Adrenal gland (tissue), 12 donors: ENCODE results near the gene CEP78. TPM values are rescaled to one million over a fixed set of nuclear protein-coding genes. Genes with fewer than 3 reads are reported as not detected.
A peak's percentile ranks its signal among the peaks of the same experiment; 100 is the strongest.
"Not testable (repeated sequence)": the region's sequence is repeated elsewhere in the genome, so short reads cannot be mapped to it uniquely, and the experiment has no call there.

Experiments used
- DNase-seq, 7 donors: peaks; one replicate each; pipeline ENCODE4 v3.0.0-alpha.2; 2019 to 2020
- H3K27ac ChIP-seq, 5 donors: fragments of 200-600 bp; sonication (generic) in 4 of 5; 1 replicate in 3 of 5; 2 replicates in 2 of 5; pipeline versions ENCODE4 v1.5.1 to v1.8.0; 2016 to 2020; ENCODE audit warnings: mild to moderate bottlenecking in 1 of 5
- H3K27me3 ChIP-seq: fragments of 200-600 bp; 2 replicates; pipeline ENCODE4 v1.8.0; 2021
- H3K36me3 ChIP-seq, 2 donors: fragments of 200-600 bp; replicated peaks in 1 of 2; 1 replicate in 1 of 2; 2 replicates in 1 of 2; pipeline versions ENCODE4 v1.5.1 to v1.8.0; 2018 to 2022
- H3K4me1 ChIP-seq, 2 donors: fragments of 200-600 bp; replicated peaks in 1 of 2; 1 replicate in 1 of 2; 2 replicates in 1 of 2; pipeline versions ENCODE4 v1.5.1 to v1.8.0; 2018 to 2021
- H3K4me3 ChIP-seq, 4 donors: fragments of 200-600 bp; sonication (generic) in 3 of 4; one replicate each; pipeline ENCODE4 v1.5.1; 2016 to 2018
- H3K9me3 ChIP-seq, 3 donors: fragments of 200-600 bp; sonication (generic) in 1 of 3; replicated peaks in 1 of 3; 1 replicate in 2 of 3; 2 replicates in 1 of 3; pipeline versions ENCODE4 v1.5.1 to v1.8.0; 2016 to 2021
- CTCF ChIP-seq, 6 experiments: fragments of 450-650 bp in 4 of 6; fragments of 200-600 bp in 2 of 6; sonication (generic) in 1 of 6; IDR thresholded peaks; 1 replicate in 5 of 6; 2 replicates in 1 of 6; pipeline versions ENCODE4 v1.5.1 to v1.8.0; 2016 to 2021; ENCODE audit warnings: antibody characterized with exemption in 6 of 6, mild to moderate bottlenecking in 2 of 6, moderate library complexity in 1 of 6
- POLR2A ChIP-seq, 2 donors: fragments of 450-650 bp; IDR thresholded peaks; one replicate each; pipeline ENCODE4 v1.6.1; 2017; ENCODE audit warnings: antibody characterized with exemption in 2 of 2, mild to moderate bottlenecking in 2 of 2, moderate library complexity in 1 of 2
- WGBS, 4 donors: extraction: QIAGEN DNeasy Blood & Tissue Kit in 2 of 4; methylation state at CpG; one replicate each; pipeline versions ENCODE4 v1.1.5 to v1.1.7; 2013 to 2017; 5-methylcytosine and 5-hydroxymethylcytosine counted together
- intact Hi-C, 2 donors: fragments of 100-400 bp; cut with DNase I; formaldehyde crosslinking; loops; one replicate each; pipeline versions ENCODE4 v1.14.1 to v1.15.0; 2022 to 2023
- polyA plus RNA-seq, 3 donors: library from polyadenylated mRNA; stranded (reverse); fragments of 200-250 nt in 2 of 3; fragments of 350-450 nt in 1 of 3; fragmentation: Illumina TruSeq in 1 of 3; extraction: RNeasy Lipid Tissue Mini Kit (QIAGEN cat#74804) in 1 of 3; gene quantifications; one replicate each; pipeline ENCODE4 v1.2.3, GENCODE V29; 2013 to 2014
- total RNA-seq, 9 donors: library from RNA; depleted of rRNA in 4 of 9; stranded (reverse); fragments of >200 nt in 4 of 9; fragments of 120-200 nt in 1 of 9; fragmentation: NEBNext Ultra II Directional in 1 of 9; extraction: Animal tissue kit (Norgen Biotek cat#: 25700) in 1 of 9; gene quantifications; one replicate each; pipeline versions ENCODE4 v1.1.0 to v1.2.4, GENCODE V29; 2013 to 2023
- donor health status: healthy with polysubstance abuse.
- donor health status: Bipolar disorder and iron deficiency.
- donor health status: DM: yes; HTN: yes; CAD: no.
- donor health status: DM: no; HTN: no; CAD: no.
- donor health status: DM: no; HTN: no; CAD: no.
- donor health status: DM: yes; HTN: yes; CAD: no.

The CEP78 gene
- total and polyA plus RNA-seq, 12 donors: 5.5 to 18.5 (median 10.0) TPM

DNA sequence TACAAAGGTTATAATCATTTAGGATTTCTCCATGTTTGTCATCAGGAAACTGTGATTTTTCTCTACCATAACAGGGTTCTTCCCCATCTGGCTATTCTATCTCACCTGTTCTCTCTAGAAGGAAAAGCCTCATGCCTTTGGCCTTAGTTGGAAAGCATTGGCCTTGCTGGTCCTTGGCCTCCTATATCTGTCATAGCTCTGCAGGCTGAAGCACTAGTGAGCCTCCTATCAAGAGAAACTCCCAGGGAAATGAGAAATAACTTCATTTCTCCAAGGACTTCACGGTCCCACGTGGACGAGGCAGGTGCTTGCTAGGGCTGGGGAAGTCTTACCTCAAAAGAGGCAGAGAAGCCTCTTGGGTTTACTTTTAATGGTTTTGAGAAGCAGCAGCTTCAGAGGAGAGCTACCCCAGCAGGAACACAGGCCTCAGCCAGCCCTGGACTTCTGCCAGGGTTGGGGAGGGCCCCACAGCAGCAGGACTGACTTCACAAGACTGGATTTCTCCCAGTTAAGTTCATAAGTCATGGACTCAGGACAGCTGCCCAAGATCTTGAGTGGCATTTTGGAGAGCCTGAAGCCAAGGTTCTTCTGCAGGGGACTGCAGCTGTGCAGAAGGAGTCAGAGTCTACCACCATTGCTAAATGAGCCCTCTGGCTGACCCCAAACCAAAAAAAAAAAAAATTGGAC, 45.2 kb downstream of the CEP78 start:
- DNase-seq: peak; percentile 79 to 94 (median 91)
- H3K27ac ChIP-seq: peak overlapping the region; percentile 20 to 74 (median 64)
- no peaks in the 10 kb centered on the region for H3K36me3 ChIP-seq
- peaks cover 35 to 38% of the 10 kb centered on the region in 2 donors for H3K4me1 ChIP-seq
- intact Hi-C loops: no loop called here
- H3K9me3 ChIP-seq: no peaks in the 10 kb centered on the region
- H3K27me3 ChIP-seq: no peaks in the 10 kb centered on the region
- 3 to 25% (median 21%) methylated on average over 2 to 3 of the region's 3 CpGs for WGBS, 4 donors
- TF ChIP-seq CTCF (IDR thresholded peaks at IDR 0.05) (no peak), POLR2A (IDR thresholded peaks at IDR 0.05) (no peak)
- H3K4me3 ChIP-seq: no peak overlapping the region

GRCh38 chr9:78284181-78284580, 48.3 kb downstream of the CEP78 start:
- DNase-seq, H3K27ac ChIP-seq, H3K36me3 ChIP-seq, H3K27me3 ChIP-seq, intact Hi-C loops, H3K4me3 ChIP-seq, H3K9me3 ChIP-seq: not testable (repeated sequence)
- WGBS, 4 donors: 83 to 94% (median 88%) methylated on average over 4 of the region's 4 CpGs
- peaks cover 19 to 24% of the 10 kb centered on the region in 2 donors for H3K4me1 ChIP-seq

DNA sequence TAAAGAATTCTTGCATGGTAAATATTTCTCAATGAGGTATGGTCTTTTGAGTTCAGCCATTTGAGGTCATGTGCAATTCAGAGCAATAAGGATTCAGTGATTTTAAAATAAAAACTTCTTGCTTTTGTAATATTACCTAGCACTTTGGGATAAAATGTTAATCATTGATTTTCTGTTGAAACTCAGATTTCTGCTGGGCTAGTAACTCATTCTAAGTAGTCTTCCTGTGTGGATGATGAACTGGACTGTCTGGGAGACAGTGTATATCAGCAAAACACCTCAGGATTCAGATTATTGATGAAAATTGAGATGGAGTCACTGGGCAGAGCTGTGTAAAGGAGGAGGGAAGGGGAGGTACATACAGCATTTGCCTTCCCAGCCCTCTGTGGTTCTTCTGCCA, 50.2 kb downstream of the CEP78 start:
- H3K9me3 ChIP-seq: no peaks in the 10 kb centered on the region
- H3K4me3 ChIP-seq: no peak overlapping the region
- H3K36me3 ChIP-seq: no peaks in the 10 kb centered on the region
- no peaks in the 10 kb centered on the region for H3K27me3 ChIP-seq
- peaks cover 11 to 14% of the 10 kb centered on the region in 2 donors for H3K4me1 ChIP-seq
- TF ChIP-seq POLR2A (IDR thresholded peaks at IDR 0.05) (no peak), CTCF (IDR thresholded peaks at IDR 0.05) (no peak)
- H3K27ac ChIP-seq: no peak overlapping the region
- intact Hi-C loops: no loop called here
- DNase-seq: no peak

DNA sequence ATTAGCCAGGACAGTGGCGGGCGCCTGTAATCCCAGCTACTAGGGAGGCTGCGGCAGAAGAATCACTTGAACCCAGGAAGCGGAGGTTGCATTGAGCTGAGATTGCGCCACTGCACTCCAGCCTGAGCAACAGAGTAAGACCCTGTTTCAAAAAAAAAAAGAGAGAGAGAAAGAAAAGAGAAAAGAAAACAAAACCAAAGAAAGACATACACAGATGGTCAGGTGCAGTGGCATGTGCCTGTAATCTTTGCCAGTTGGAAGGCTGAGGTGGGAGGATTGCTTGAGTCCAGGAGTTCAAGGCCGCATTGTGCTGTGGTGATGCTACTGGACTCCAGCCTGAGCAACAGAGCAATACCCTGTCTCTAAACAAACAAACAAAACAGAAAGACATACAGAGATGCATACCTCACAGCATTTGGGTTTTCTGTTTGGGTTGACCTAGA, 51.1 kb downstream of the CEP78 start:
- WGBS, 4 donors: 93 to 97% (median 95%) methylated on average over 6 of the region's 6 CpGs
- H3K27me3 ChIP-seq: no peaks in the 10 kb centered on the region

More for the DNA sequence above, 51.1 kb downstream of the CEP78 start:
- Histone ChIP-seq H3K4me1 (peaks cover 2 to 6% of the 10 kb centered on the region in 2 donors), H3K27ac (no peak overlapping the region), H3K36me3 (no peaks in the 10 kb centered on the region), H3K4me3 (no peak overlapping the region), H3K9me3 (no peaks in the 10 kb centered on the region)
- TF ChIP-seq POLR2A (IDR thresholded peaks at IDR 0.05) (no peak), CTCF (IDR thresholded peaks at IDR 0.05) (no peak)
- DNase-seq: peak in 5 of 7 donors; percentile 30 to 61 (median 58)
- intact Hi-C loops: no loop called here
